ENCODE data around the gene GLOD5. TPM values are rescaled to one million over a fixed set of nuclear protein-coding genes. Genes with fewer than 3 reads are reported as not detected.

Gene GLOD5
- total and polyA plus RNA-seq, 2 of the 8 experiments (the other 6 are each of a cell fraction or from before 2014, with no cell fraction given) = 0.18 TPM; not detected in 1

DNA sequence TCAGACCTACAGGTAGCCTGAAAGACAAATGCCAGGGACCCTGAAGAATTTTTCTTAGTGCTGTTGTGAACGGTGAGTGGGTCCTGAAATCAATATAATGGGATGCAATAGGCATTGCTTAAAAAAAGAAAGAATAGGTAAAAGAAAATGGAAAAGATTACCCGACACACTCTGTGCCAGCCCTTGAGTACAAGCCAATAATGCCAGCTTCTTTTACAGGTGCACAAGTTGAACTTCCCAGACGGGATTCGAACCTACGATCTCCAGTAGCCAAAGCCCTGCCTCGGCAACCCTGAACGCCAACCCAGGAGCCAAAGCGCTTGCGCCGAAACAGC is 24.7 kb upstream of the GLOD5 start:
- H3K56ac ChIP-seq (replicated peaks; ENCODE audit: insufficient read length, low read depth, low read length) = no peak overlapping the region
- no peak overlapping the region for H3K23ac ChIP-seq (ENCODE audit: insufficient read length)
- H4K20me1 ChIP-seq (replicated peaks in 1 of 2; ENCODE audit: control insufficient read depth in 1 of 2, insufficient read depth in 2 of 2, low read length in 2 of 2) = no peaks in the 10 kb centered on the region
- no peaks in the 10 kb centered on the region for H3K79me2 ChIP-seq (ENCODE audit: control insufficient read depth in 1 of 2, insufficient read depth in 2 of 2, low read length in 2 of 2)
- H2BK5ac ChIP-seq (ENCODE audit: low read depth, low read length) = no peak overlapping the region
- H3K4ac ChIP-seq (replicated peaks; ENCODE audit: insufficient read length, low read depth, low read length) = no peak overlapping the region
- H3K4me2 ChIP-seq (ENCODE audit: insufficient read depth in 1 of 2, low read depth in 2 of 2, low read length in 2 of 2) = peak overlapping the region; percentile 16 to 82; a peak in 3 of 4 replicates
- ChIA-PET CTCF (ENCODE audit: partially characterized antibody) (interaction anchor here (1.2 kb wide), 1 partner anchor 61 kb away, joined by 3 read pairs; no protein-coding TSS in a partner anchor), POLR2A (ENCODE audit: partially characterized antibody) (interaction anchor here (1.1 to 1.7 kb wide), 4 partner anchors 12 to 39 kb away, joined by 4 to 8 read pairs (median 4); no protein-coding TSS in a partner anchor)
- no peak overlapping the region for H2BK20ac ChIP-seq (ENCODE audit: low read length)
- H3K18ac ChIP-seq (ENCODE audit: extremely low read depth, low read length) = no peak overlapping the region
- H4K91ac ChIP-seq (replicated peaks; ENCODE audit: insufficient read length, low read length) = no peak overlapping the region
- no peak overlapping the region for H4K8ac ChIP-seq (ENCODE audit: extremely low read depth, insufficient read depth, low read length)
- no peak overlapping the region for H3K27ac ChIP-seq (ENCODE audit: low read depth, low read length)
- H3K36me3 ChIP-seq (ENCODE audit: control insufficient read depth in 2 of 4, insufficient read depth in 4 of 4, low read length in 3 of 4) = no peaks in the 10 kb centered on the region
- H3K4me1 ChIP-seq (replicated peaks in 1 of 4; ENCODE audit: control insufficient read depth in 3 of 4, insufficient read depth in 4 of 4, low read length in 3 of 4) = peaks cover 0 to 4% (median 0%) of the 10 kb centered on the region in 4 experiments; a peak in 1 of 7 replicates
- no peak overlapping the region for H3K14ac ChIP-seq (ENCODE audit: insufficient read length)
- H3K9me3 ChIP-seq (ENCODE audit: insufficient read depth in 2 of 2, low read depth in 1 of 2, low read length in 1 of 2) = no peaks in the 10 kb centered on the region
- H2BK12ac ChIP-seq (ENCODE audit: low read depth, low read length) = no peak overlapping the region
- no peak overlapping the region for H4K5ac ChIP-seq (ENCODE audit: insufficient read length, low read depth, low read length)
- no peak overlapping the region for H2AK5ac ChIP-seq (ENCODE audit: low read depth, low read length)
- 12% methylated on average over 9 of the region's 10 CpGs; no CpG with 5 or more reads in 1 of the 2 experiments for WGBS, 2 experiments (ENCODE audit: extremely low coverage in 1 of 2, insufficient coverage in 1 of 2, insufficient read length in 1 of 2, insufficient replicate concordance in 2 of 2, low coverage in 1 of 2, low lambda C conversion rate in 2 of 2, missing lambda C conversion rate in 1 of 2)
- H3K23me2 ChIP-seq (ENCODE audit: low read depth, low read length) = peaks cover 5% of the 10 kb centered on the region; the same call in 1 of the 2 replicates
- no peak overlapping the region for H3K9ac ChIP-seq (replicated peaks in 1 of 4; ENCODE audit: extremely low read depth in 1 of 4, low read depth in 3 of 4, low read length in 3 of 4)
- H2AFZ ChIP-seq (ENCODE audit: low read length) = 0 out of 2 replicates have a peak overlapping the region, but pooled peaks have one; percentile 70
- peak overlapping the region in 2 of 4 experiments; percentile 31 to 91; a peak in 3 of 8 replicates for H3K4me3 ChIP-seq (ENCODE audit: extremely low read depth in 1 of 4, insufficient read depth in 2 of 4, low read depth in 3 of 4, low read length in 4 of 4)
- H3K79me1 ChIP-seq (ENCODE audit: low read depth, low read length) = no peaks in the 10 kb centered on the region
- no peak for DNase-seq (ENCODE audit: low read depth in 1 of 2, low spot score in 2 of 2)
- peak; percentile 69 for FAIRE-seq
- no peak overlapping the region for H2BK120ac ChIP-seq (replicated peaks; ENCODE audit: low read depth, low read length)
- no peaks in the 10 kb centered on the region for H3K27me3 ChIP-seq (replicated peaks in 1 of 4; ENCODE audit: control insufficient read depth in 3 of 4, extremely low read depth in 1 of 4, insufficient read depth in 3 of 4, low read length in 3 of 4)
- no peak overlapping the region for H2BK15ac ChIP-seq (ENCODE audit: low read length)
- TF ChIP-seq CREB1 (IDR thresholded peaks at IDR 0.05) = no peak
- no peak for TF ChIP-seq SAP30 (IDR thresholded peaks at IDR 0.05; ENCODE audit: insufficient read depth, insufficient replicate concordance, low read length)
- TF ChIP-seq HDAC6 (IDR thresholded peaks at IDR 0.05; ENCODE audit: low read depth, low read length) = no peak
- no peak for TF ChIP-seq SRF (IDR thresholded peaks at IDR 0.05; ENCODE audit: low read depth, low read length)
- TF ChIP-seq TEAD4 (IDR thresholded peaks at IDR 0.05; ENCODE audit: low read depth, low read length) = no peak
- no peak for TF ChIP-seq TAF1 (IDR thresholded peaks at IDR 0.05; ENCODE audit: low read depth, low read length)
- TF ChIP-seq SUZ12 (IDR thresholded peaks at IDR 0.05; ENCODE audit: low read length) = no peak
- TF ChIP-seq, protein P1, sequence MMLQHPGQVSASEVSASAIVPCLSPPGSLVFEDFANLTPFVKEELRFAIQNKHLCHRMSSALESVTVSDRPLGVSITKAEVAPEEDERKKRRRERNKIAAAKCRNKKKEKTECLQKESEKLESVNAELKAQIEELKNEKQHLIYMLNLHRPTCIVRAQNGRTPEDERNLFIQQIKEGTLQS (IDR thresholded peaks at IDR 0.05; ENCODE audit: insufficient read depth, low read depth, low read length) = no peak
- TF ChIP-seq, protein P2, sequence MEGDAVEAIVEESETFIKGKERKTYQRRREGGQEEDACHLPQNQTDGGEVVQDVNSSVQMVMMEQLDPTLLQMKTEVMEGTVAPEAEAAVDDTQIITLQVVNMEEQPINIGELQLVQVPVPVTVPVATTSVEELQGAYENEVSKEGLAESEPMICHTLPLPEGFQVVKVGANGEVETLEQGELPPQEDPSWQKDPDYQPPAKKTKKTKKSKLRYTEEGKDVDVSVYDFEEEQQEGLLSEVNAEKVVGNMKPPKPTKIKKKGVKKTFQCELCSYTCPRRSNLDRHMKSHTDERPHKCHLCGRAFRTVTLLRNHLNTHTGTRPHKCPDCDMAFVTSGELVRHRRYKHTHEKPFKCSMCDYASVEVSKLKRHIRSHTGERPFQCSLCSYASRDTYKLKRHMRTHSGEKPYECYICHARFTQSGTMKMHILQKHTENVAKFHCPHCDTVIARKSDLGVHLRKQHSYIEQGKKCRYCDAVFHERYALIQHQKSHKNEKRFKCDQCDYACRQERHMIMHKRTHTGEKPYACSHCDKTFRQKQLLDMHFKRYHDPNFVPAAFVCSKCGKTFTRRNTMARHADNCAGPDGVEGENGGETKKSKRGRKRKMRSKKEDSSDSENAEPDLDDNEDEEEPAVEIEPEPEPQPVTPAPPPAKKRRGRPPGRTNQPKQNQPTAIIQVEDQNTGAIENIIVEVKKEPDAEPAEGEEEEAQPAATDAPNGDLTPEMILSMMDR (IDR thresholded peaks at IDR 0.05; ENCODE audit: control extremely low read depth in 1 of 3, insufficient read depth in 1 of 3, low read depth in 1 of 3, low read length in 3 of 3) = no peak
- no peak for TF ChIP-seq RFX5 (IDR thresholded peaks at IDR 0.05; ENCODE audit: borderline replicate concordance, low read depth, low read length)
- no peak for TF ChIP-seq GTF2F1 (IDR thresholded peaks at IDR 0.05; ENCODE audit: borderline replicate concordance, low read depth, low read length)

Data from H1 (cell line).